NOMO-1 (cell line): ENCODE measurements around the gene JADE2.
"Not testable (repeated sequence)": the region's sequence is repeated elsewhere in the genome, so short reads cannot be mapped to it uniquely, and the experiment has no call there.

ENCODE experiments used
- DNase-seq, 2 experiments: peaks; one replicate each; lab custom pipeline; 2025; ENCODE audit not compliant: unreplicated experiment in 2 of 2; lab: John Stamatoyannopoulos, UW

Gene JADE2

GRCh38 chr5:134506054-134507039, 19.1 kb upstream of the JADE2 start:
- DNase-seq: peak; percentile 41 to 68

DNA sequence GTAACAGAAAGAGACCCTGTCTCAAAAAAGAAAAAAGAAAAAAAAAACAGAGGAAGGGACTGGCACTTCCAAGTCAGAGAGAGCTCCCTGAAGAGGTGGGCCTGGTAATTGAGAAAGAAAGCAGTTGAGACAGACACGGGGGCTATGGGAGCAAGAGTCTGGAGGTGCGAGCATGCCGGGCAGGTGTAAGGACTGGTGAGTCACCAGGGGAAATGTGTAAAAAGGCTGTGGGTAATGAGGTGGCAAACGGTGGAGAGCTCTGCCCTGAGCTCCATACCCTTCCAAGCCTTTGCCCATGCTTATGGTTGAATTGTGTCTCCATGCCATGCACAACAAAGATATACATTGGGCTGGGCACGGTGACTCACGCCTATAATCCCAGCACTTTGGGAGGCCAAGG, 18.0 kb upstream of the JADE2 start:
- no peak for DNase-seq

DNA sequence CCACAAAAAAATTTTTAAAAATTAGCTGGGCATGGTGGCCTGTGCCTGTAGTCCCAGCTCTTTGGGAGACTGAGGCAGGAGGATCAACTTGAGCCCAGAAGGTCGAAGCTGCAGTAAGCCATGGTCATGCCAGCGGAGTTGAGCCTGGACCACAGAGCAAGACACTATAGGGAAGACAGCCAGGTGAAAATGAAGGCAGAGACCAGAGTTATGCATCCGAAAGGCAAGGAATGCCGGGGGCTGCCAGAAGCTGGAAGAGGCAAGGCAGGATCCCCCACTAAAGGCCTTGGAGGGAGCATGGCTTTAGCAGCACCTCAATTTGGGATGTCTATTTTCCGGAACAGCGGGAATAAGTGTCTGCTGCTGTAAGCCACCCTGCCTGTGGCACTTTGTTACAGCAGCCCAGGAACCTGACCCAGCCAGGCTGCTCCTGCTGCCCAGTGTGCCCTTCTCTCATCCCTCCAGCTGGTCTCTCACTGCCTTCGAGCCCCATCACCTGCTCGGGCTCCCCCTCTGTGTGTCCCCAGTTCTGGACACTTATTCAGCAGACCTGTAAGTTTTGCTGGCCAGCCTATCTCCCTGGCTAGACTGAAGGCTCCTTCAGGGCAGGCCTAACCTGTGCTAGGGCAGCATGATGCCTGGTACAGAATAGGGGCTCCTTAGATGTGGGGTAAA, 16.8 kb upstream of the JADE2 start:
- DNase-seq: no peak

GRCh38 chr5:134509308-134510040, 16.0 kb upstream of the JADE2 start:
- peak in 1 of 2 experiments; percentile 21 for DNase-seq

DNA sequence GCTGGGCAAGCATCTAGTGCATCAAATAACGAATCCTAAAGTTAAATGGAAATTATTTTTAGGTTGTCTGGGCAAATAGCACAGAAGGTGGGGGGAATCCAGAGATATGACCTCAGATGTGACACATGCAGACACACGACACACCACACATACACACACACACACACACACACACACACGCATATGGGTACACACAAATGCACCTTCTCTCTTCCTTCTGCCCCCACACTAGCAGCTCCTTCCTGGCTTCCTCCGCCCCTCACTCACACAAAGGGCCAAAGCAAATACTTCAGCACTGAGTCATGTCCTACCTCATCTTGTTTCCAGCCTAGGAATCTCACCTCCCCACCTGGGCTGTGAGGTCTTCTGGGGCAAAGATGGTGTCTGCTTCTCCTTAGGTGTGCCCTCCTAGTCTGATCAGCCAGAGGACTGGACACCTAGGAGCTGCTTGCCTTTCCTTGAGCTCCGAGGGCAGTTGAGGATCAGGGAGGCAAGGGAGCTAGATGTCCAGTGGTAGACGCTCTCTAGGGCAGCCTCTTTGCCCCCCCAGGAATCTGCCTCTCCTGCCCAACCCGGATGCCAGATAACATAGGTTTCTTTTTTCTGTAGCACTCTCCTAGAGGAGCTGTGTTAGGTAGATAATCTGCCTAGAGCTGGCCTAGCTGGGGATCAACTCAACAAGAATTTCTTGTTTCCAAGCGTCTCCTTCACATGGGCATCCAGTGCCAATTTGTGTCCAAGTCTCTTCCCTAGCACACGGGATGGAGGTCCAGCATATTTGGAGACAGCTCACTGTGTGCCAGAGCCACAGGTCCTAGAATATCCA, 14.3 kb upstream of the JADE2 start:
- DNase-seq: no peak

GRCh38 chr5:134511796-134512660, 13.4 kb upstream of the JADE2 start:
- peak in 1 of 2 experiments; percentile 2 for DNase-seq

DNA sequence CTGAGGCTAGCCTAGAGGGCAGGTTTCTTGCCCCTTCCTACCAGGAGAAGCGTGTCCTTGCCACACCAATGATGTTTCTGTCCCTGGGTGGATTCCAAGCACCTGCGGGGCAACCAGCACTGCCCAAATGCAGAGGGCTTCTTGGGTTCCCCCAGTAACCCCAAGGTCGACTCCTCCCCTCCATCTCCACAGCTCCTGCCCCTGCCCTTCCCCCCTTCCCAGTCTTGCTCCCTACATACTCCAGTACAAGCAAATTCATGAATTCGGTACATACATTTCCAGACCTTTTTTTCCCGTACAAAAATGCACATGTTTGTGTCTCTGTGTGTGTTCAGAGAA, 12.8 kb upstream of the JADE2 start:
- no peak for DNase-seq

DNA sequence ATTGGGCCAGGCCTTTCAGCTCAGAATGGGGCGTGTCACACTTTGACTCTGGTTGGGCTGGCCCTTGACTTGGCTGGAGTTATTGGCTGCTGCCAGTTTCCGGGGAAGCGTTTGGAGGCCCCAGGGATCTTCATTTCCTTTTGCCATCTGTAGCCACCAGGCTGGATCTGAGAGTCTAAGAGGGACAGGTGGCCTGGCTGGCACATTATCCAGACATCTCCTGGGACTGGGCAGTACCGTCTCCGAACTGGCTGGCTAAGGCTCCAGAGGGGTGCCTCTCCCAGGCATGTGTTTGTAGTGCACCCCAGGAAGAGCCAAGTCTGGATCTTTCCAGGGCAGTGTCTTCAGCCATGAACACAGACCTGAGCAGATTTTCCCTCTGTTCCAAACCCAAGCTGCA, 9.7 kb upstream of the JADE2 start:
- no peak for DNase-seq

DNA sequence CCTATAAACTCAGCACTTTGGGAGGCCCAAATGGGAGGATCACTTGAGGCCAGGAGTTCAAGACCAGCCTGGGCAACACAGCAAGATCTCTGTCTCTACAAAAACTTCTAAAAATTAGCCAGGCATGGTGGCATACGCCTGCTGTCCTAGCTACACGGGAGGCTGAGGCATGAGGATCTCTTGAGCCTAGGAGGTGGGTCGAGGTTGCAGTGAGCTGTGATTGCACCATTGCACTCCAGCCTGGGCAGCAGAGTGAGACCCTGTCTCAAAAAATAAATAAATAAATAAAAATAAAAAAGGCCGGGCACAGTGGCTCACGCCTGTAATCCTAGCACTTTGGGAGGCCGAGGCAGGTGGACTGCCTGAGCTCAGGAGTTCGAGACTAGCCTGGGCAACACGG, 8.5 kb upstream of the JADE2 start:
- not testable (repeated sequence) for DNase-seq

- no peak for DNase-seq
Observed at GRCh38 chr5:134517553-134517952, 7.9 kb upstream of the JADE2 start.

DNA sequence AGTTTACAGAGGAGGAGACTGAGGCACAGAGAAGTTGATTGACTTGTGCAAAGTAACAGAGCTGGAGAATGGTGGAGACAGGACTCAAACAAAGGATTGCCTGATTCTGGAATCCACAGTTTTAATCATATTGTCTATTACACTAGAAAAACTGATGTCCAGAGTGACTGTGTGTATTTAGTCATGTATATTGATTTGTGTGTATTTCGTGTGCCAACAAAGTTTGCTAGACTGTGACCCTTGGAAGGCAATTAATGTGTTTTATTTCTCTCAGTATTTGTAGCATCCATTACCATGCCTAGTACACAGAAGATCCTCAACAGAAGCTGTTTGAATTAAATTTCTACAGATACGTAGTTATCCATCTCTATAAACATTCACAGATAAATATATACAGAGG, 5.5 kb upstream of the JADE2 start:
- DNase-seq: no peak

GRCh38 chr5:134521841-134522240, 3.6 kb upstream of the JADE2 start:
- peak; percentile 36 to 68 for DNase-seq

- no peak for DNase-seq
Observed at GRCh38 chr5:134523543-134524271, 1.8 kb upstream of the JADE2 start.

GRCh38 chr5:134524272-134524825, 1.1 kb upstream of the JADE2 start:
- peak; percentile 73 to 83 for DNase-seq

DNA sequence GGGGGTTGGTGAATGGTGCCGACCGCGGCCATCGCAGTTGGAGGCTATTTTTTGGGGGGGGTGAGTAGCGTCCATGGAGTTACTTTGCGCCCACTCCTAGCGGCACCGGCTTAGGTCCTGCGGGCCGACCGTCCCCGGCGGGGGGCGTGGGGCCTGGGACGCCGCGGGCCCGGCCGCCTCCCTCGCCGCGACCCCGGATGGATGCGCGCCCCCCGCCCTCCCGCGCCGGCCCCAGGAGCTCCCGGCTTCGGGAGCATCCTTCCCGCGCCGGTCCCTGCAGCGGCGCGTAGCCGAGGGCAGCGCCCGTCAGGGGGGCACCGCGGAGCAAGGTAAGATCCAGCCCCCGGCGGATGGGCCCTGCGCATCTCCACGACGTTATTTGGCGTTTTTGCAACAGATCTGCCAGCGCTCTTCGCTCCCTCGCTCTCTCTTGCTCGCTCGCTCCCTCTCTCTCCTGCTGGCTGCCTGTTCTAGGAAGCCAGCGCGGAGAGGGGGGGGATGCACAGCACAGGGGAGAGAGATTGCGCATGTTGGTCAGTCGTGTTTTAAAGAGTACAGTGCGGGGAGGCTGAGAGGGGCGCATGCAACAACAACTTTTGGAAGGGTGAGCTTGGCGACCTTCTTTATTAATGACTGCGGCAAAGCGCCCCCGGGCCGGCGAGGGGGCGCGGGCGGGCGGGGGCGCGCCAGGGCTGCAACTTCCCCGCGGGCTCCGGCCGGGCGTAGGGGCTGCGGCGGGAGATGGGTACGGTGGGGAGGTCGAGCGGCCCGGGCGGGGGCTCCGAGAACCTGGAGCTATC, 413 bp downstream of the JADE2 start:
- peak; percentile 60 to 66 for DNase-seq

DNA sequence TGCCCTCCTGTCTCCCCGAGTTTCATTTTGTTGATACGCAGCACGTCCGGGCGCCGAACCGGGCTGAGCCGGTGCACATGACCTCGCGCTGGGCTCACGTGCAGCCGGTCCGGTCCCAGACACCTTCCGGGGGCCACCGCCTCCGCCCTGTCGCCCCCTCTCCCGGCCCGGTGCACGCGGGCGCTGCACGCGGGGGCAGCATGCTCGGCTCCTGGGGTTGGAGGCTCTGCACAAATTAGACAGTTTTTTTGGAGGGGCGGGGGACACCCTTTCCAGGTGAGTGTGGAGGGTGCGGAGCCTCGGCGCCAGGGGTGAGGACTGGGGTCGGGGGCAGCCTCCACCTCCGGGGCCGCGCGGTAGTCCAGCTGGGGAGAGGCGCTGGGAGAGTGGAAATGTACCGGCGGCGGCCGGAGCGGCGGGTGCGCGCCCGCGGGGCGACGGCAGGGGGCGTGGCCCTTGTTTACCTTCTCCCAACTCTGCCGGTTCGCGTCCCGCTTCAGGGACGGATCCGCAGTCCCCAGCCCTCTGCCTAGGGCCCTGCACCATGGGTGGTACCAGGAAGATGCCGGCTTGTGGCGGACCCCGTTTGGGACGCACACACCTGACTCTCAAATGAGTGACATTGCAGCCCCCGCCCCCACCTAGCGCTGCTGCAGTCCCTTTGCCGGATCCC, 1.1 kb downstream of the JADE2 start:
- DNase-seq: peak; percentile 54 to 68
